Fibroblast of skin of abdomen (primary cell): ENCODE results near the gene GLIPR1L1.

Experiments
- DNase-seq: peaks from one replicate; pipeline ENCODE4 v3.0.0-alpha.2; 2013

GLIPR1L1 gene

GRCh38 chr12:75350413-75350812 is 15.9 kb downstream of the GLIPR1L1 start:
- DNase-seq: no peak

DNA sequence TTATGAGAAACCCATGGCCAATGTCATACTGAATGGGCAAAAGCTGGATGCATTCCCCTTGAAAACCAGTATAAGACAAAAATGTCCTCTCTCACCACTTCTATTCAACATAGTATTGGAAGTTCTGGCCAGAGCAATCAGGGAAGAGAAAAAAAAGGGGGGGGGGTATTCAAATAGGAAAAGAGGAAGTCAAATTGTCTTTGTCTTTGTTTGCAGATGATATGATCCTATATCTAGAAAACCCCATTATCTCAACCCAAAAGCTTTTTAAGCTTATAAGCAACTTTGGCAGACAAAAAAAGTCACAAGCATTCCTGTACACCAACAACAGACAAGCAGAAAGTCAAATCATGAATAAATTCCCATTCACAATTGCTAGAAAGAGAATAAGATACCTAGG is 19.5 kb downstream of the GLIPR1L1 start:
- no peak for DNase-seq

GRCh38 chr12:75360920-75361319 is 26.4 kb downstream of the GLIPR1L1 start:
- DNase-seq: no peak

DNA sequence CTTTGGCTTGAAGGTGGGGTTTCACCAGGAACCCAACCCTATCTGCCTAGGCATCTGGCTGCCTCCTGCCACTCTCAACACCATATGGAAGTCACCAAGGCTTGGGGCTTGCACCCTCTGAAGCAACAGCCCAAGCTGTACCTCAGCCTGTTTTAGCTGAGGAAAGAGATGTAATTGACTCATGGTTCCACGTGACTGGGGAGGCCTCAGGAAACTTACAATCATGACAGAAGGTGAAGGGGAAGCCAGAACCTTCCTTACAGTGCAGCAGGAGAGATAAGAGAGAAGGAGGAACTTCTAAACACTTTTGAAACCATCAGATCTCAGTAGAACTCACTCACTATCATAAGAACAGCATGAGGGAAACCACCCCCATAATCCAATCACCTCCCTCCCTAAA is 26.9 kb downstream of the GLIPR1L1 start:
- no peak for DNase-seq

GRCh38 chr12:75364919-75365318 is 30.4 kb downstream of the GLIPR1L1 start:
- peak; percentile 79 for DNase-seq

GRCh38 chr12:75366629-75367028 is 32.2 kb downstream of the GLIPR1L1 start:
- peak; percentile 50 for DNase-seq

- DNase-seq: no peak
Measured at GRCh38 chr12:75374971-75375370, 40.5 kb downstream of the GLIPR1L1 start.

DNA sequence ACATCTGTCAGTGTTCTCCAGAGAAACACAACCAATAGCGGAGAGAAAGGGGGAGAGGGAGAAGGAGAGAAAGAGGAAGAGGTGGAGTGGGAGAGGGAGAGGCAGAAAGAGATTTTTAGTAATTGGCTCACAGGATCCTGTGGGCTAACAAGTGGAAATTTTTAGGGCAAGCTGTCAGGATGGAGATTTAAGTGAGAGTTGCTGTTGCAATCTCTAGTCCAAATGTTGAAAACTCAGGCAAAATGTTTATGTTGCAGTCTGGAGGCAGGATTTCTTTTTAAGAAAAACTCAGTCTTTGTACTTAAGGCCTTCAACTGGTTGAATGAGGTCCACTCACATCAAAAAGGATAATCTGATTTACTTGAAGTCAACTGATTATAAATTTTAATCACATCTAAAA is 43.9 kb downstream of the GLIPR1L1 start:
- peak; percentile 22 for DNase-seq

GRCh38 chr12:75389061-75389460 is 54.6 kb downstream of the GLIPR1L1 start:
- DNase-seq: peak; percentile 79

- DNase-seq: no peak
Measured at GRCh38 chr12:75389706-75390105, 55.2 kb downstream of the GLIPR1L1 start.

DNA sequence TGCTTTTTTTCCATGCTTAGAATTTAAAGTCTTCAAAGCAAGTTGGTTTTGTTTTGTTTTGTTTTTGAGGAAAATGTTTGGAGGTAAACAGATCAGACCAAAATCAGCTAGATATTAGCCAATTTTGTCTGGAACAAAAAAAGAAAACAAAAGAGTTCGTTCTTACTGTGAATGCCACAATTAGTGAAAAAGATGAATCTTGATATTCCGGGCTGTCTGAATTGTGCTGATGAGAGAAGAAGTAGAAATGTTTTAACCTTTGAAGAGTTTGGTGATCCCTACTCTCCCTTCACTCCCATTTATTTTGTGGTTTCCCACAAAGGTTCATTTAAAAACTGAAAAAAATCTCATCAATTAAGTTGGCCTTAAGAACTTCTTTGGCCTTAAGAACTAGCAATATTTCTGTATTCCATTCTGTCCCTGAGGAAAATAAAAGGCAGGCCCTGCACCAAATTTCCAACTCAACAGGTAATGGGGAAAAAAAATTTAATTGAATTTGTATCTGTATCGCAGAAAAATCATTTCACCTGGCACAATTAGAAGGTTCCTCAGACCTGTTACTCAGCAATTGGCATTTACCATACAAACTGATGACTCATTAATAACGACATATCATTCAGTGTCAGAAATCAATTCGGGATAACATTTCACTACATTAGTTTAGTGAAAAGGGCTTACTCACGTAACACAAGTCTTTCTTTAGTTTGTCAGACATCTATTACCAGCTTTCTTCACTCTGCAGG is 55.9 kb downstream of the GLIPR1L1 start:
- no peak for DNase-seq

DNA sequence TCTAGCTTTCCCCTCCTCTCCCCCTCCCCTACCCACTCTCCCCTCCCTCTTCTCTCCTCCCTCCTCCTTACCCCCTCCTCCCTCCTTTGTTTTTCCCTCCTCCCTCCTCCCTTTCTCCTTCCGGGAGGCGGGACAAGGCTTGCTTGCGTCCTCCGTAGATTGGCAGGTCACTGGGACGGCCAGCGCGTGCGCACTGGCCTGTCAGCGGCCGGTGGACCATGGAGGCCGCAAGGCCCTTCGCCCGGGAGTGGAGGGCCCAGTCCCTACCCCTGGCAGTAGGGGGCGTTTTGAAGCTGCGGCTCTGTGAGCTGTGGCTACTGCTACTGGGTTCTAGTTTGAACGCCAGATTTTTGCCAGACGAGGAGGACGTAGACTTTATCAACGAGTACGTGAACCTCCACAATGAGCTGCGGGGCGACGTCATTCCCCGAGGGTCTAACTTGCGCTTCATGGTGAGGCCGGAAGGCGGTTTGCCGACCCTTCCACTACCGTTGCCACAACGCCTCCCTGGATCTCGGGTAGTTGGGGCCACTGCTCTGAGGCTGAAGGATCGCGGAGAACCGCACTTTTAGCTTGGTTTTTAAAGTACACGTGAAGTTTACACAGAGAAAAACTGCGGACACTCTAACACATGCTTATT is 56.5 kb downstream of the GLIPR1L1 start, which contains the start of gene GLIPR1L2:
Gene GLIPR1L2, plus strand, starts transcription at position 191 of the 640 bp plus-strand sequence. Its CDS starts 28 bp downstream, at position 219.
- peak; percentile 98 for DNase-seq

DNA sequence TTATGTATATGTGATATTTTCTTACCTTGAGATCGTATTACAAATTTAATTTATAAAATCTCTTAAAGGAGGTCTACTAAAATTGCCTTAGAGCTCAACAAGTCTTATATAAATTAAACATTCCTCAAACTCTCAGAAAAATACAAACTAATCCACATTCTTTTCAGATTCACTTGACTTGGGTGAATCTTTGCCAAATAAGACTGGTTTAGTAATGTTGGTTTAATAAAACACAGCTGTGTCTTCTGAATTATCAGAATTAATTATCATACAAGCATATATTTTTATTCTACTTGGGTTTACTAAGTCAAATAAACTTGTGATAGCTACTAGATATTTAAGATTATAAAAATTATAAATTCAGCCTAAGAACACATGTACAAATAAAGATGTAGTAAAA is 69.8 kb downstream of the GLIPR1L1 start:
- DNase-seq: no peak

- no peak for DNase-seq
Measured at GRCh38 chr12:75407683-75408082, 73.2 kb downstream of the GLIPR1L1 start.

- no peak for DNase-seq
Measured at GRCh38 chr12:75409830-75410229, 75.4 kb downstream of the GLIPR1L1 start.

- DNase-seq: no peak
Measured at GRCh38 chr12:75414671-75415070, 80.2 kb downstream of the GLIPR1L1 start.

- no peak for DNase-seq
Measured at GRCh38 chr12:75419841-75420240, 85.4 kb downstream of the GLIPR1L1 start.
